ENCODE data around the gene C1orf226.

DNA sequence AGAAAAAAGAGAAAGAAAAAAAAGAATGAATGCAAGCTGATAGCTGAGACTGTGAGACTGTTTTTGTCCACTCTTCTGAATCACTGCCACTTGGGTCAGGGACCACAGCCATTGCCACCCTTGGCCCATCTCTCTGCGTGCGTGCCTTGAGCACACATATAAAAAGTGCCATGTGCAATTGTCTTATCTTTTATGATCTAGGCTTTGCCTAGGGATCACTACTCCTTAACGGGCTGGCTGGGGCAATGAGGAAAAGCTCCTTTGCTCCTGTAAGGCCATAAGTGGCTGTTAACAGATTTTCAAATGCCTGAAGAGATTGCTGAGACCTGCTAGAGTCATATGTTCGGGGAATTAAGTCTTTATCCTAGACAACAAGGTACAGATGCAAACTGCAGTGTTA, 13.1 kb upstream of the C1orf226 start:
- no peak for TF ChIP-seq EZH2 (IDR thresholded peaks at IDR 0.05)
- TF ChIP-seq POLR2AphosphoS5 (IDR thresholded peaks at IDR 0.05; ENCODE audit: borderline replicate concordance, low read depth, low read length), result no peak
- no peak for TF ChIP-seq FOXP2 (optimal IDR thresholded peaks at IDR 0.05; ENCODE audit: control extremely low read depth, extremely low read length, insufficient read depth)

Measured in SK-N-MC (cell line).